ENCODE measurements around the gene DISC1.
"Not testable (repeated sequence)": the region's sequence is repeated elsewhere in the genome, so short reads cannot be mapped to it uniquely, and the experiment has no call there.

DISC1 gene

DNA sequence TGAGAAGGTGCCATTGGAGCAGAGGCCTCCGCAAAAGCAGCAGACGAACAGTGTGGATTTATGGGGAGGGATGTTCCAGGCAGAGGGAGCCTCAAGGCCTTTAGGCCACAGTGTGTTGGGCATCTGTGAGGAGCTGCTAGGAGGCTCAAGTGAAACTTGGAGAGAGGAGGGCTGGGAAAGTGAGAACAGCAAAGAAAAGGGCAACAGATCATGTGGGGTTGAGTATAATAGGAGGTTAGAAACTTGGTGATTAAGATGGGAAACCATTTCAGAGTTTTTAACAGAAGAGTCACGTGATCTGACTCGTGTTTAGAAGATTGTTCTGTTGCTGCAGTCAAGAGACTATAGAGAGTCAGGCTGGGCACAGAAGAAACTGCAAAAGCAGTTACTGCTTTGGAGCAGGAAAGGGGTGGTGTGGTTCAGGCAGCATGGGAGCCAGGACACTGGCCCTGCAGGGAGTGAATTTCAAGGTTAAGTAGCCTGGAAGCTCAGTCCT, 277.0 kb downstream of the DISC1 start:
- peak; percentile 20 to 46 (median 32) for DNase-seq

DNA sequence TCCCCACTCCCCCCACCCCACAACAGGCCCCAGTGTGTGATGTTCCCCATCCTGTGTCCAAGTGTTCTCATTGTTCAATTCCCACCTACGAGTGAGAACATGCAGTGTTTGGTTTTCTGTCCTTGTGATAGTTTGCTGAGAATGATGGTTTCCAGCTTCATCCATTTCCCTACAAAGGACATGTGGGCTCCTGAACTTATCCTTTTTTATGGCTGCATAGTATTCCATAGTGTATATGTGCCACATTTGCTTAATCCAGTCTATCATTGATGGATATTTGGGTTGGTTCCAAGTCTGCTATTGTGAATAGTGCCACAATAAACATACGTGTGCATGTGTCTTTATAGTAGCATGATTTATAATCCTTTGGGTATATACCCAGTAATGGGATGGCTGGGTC, 280.7 kb downstream of the DISC1 start:
- not testable (repeated sequence) for DNase-seq

DNA sequence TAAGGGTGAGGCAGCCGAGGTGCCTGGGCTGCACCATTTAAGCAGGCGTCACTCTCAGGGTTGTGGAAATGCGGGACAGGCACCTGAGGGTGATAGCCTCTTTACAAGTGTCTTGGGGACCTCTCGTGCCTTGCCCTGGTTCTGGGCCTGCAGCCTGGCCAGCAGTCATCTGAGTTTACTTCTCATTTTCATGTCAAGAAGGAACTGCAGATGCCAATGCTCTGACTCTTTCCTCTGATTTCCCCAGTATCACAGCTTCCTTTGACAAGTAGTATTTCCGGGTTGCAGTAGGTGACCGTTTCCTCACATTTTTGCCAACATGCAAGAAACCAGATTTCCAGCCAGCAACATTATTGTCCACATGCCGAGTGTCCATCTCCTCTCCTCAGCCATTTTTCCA, 286.9 kb downstream of the DISC1 start:
- peak in 2 of 3 donors; percentile 23 to 29 for DNase-seq

GRCh38 chr1:231918239-231919015, 291.8 kb downstream of the DISC1 start:
- no peak for DNase-seq

- no peak for DNase-seq
Measured at GRCh38 chr1:231919239-231919885, 292.8 kb downstream of the DISC1 start.

DNA sequence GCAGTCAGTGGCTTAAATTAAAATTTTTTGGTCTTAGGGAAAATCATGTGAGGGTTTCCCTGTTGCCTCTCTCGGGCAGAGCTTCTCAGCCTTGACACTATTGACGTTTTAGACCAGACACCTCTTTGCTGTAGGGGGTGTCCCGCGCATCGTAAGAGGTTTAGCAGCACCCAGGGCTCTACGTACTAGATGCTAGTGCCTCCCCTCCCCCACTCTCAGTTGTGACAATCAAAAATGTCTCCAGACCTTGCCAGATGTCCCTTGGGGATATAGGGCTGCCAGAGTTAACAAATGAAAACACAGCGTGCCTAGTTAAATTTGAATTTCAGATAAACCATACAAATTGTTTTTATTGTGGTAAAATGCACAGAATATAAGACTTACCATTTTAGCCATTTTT, 293.3 kb downstream of the DISC1 start:
- no peak for DNase-seq

DNA sequence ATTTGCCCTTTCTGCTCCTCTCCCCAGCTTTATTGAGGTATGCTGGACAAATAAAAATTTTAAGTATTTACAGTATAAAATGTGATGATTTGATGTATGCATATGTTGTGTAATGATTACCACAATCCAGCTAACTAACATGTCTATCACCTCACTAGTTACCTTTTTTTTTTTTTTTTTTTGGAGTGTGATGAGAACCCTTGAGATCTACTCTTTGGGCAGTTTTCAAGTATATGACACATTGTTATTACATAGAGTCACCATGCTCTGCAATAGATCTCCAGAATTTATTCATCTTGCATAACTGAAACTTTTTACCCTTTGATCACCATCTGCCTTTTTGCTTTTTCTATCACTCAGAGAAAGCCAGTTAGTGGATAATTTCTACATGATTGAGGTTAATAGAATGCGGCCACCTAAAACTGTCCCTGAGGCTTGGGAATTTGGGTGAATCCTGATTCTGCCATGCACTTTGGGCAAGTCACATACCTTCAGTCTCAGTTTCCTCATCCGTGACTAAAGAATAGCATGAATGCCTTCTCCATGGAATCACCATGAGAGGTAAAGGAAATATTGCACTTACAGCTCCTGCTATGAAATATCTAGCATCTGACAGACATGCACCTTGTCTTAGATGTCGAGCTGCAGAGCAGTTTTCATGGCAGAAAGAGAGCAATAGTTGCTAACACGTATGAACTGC, 295.2 kb downstream of the DISC1 start:
- DNase-seq = no peak

GRCh38 chr1:231923491-231924041, 297.0 kb downstream of the DISC1 start:
- DNase-seq = peak; percentile 18 to 53 (median 40)

GRCh38 chr1:231924180-231924579, 297.6 kb downstream of the DISC1 start:
- DNase-seq = no peak

- no peak for DNase-seq
Measured at GRCh38 chr1:231925864-231926263, 299.3 kb downstream of the DISC1 start.

GRCh38 chr1:231926340-231926739, 299.8 kb downstream of the DISC1 start:
- DNase-seq = no peak

DNA sequence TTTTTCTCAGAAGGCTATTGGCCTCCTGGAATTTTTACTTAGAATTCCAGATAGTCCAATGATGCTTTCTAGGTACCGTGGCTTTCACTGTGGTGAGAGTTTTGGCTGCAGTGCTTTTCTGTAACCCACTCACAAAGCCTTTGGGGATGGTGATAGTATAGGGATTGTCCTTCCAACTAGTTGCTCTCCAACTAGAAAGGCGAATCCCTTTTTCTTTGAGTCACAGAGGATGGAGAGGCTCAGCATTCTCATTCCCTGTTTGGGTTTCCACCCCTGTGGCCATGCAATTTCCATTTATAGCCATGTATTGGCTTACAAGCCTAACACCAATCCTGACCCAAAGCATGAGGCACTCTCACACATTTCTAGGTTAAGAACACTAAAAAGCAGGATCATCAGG, 300.3 kb downstream of the DISC1 start:
- no peak for DNase-seq

GRCh38 chr1:231927431-231927830, 300.8 kb downstream of the DISC1 start:
- DNase-seq = no peak

- DNase-seq = no peak
Measured at GRCh38 chr1:231929311-231929710, 302.7 kb downstream of the DISC1 start.

DNA sequence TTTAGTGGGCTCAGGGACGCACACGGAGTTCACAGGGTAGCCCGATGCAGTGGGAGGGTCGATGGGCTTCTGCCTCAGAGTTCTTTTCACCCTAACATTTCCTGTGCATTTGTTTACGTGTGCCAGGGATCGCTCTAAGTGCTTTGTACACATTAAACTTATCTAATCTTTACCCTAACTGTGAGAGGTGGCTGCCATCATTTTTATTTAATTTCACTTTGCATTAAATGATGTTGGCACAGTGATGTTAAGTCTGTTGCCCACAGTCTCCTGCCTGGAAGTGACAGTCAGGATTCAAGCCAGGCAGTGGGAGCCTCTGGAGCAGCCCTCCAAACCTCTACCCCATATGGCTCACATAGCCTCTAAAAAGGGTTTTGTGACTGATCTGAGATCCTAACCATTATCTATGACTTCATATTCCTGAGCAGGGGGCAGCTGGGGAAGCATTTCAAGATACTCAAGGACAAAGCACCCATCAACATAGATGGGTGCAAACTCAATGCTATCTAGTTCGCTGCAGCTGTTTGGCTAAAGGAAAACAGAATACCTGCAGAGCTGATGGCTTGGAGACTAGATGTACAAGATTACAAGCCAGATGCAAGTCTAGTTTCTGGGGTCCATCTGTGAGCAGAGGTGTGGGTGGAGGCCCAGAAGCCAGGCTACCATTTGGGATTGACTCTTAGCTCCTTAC, 303.8 kb downstream of the DISC1 start:
- no peak for DNase-seq

GRCh38 chr1:231931146-231931545, 304.6 kb downstream of the DISC1 start:
- no peak for DNase-seq

- peak; percentile 38 to 52 (median 41) for DNase-seq
Measured at GRCh38 chr1:231931846-231932454, 305.4 kb downstream of the DISC1 start.

DNA sequence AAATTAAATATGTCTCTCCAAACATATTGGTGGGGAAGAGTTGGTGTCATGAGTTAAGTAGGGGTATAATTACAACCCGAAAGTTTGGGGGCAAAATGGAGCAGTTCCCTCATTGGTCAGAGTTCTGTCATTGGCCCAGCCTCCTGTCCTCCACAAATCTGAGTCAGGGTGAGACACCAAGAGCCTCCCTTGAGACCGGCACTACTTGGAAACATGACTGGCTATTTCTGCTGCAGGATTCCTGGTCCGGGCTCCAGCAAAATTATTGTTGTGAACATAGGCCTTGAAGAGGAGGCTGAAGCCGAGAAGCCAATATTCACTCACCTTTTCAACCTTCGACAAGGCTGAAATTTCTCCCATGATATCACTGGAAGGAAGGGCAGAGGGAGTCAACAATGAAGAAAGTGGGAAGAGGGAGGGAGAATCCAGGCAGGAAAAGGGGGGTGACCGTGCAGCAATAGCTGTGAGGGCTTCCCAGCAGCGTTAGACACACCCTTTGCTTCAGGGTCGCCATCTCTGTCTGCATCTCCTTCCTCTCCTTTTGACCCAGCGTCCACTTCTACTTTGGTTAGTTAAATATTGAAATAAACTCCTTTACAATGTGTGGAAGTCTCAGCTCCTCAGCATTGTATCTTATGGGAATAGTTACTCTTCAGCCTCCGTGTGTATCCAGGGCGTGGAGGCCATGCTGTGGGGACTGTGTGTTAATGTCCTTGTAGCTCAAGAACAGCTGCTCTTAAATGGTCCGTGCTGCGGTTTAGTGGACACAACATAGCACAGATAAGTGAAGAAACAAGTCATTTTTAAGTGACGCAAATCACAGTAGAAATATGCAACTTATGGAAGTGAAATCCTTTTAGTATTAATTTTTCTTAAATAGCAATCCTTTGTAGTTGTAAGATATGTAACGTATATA, 307.4 kb downstream of the DISC1 start:
- no peak for DNase-seq

DNA sequence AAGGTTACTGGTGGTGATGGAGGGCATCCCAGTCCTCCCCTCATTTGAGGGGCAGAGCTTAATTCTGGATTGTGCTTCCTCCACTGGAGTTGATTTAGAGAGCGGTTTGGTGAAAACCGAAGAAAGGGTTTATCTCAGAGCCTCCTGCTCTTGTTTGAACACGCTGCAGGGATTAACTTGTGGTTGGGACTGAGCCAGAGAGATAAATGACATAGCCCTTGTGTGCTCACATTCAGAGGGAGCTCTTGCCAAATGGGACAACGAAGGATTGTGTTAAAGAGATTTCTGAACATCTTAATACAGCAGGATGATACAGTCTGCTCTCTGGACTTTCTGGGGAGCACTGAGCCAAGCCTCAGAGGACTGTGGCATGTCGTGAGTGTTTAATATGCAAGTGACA, 308.2 kb downstream of the DISC1 start:
- no peak for DNase-seq

DNA sequence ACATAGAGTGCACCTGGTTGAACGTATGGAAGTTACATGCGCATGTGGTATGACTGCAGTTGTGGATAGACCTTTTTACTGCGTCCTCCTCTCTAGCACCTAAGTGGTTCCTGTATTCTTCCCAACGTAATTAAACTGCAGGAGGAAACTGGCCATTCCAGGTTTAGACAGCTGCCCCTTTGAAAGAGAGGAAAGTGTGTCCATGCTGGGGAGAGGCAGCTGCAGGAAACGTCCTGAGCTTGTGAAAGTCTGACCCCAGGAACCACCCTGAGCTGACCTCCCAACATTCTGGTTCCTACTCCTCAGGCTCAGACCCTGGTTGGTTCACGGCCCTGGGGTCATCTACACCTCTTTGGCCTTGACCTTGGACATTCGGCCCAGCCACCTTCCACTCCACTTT, 309.3 kb downstream of the DISC1 start:
- DNase-seq = no peak
